Measurements from ENCODE around the gene HIPK3.
"Not testable (repeated sequence)": the region's sequence is repeated elsewhere in the genome, so short reads cannot be mapped to it uniquely, and the experiment has no call there.

HIPK3 gene

GRCh38 chr11:33294797-33295196 is 37.6 kb downstream of the HIPK3 start:
- Histone ChIP-seq H3K9ac (no peak overlapping the region), H3K27ac (no peak overlapping the region), H3K4me1 (ENCODE audit: low read depth, poor library complexity, severe bottlenecking) (peaks cover 51% of the 10 kb centered on the region), H2AFZ (ENCODE audit: low read depth) (no peak overlapping the region), H3K4me2 (no peak overlapping the region), H3K27me3 (ENCODE audit: insufficient read depth, low read depth) (no peaks in the 10 kb centered on the region), H3K79me2 (ENCODE audit: insufficient read depth, low read depth) (peaks cover 66% of the 10 kb centered on the region), H3K36me3 (ENCODE audit: insufficient read depth) (no peaks in the 10 kb centered on the region), H4K20me1 (ENCODE audit: insufficient read depth) (no peaks in the 10 kb centered on the region), H3K4me3 (IDR thresholded peaks at IDR 0.05; ENCODE audit: insufficient read depth, low read depth, low read length) (no peak overlapping the region)
- TF ChIP-seq CTCF (conservative IDR thresholded peaks at IDR 0.05; ENCODE audit: low read depth, low read length) = no peak

DNA sequence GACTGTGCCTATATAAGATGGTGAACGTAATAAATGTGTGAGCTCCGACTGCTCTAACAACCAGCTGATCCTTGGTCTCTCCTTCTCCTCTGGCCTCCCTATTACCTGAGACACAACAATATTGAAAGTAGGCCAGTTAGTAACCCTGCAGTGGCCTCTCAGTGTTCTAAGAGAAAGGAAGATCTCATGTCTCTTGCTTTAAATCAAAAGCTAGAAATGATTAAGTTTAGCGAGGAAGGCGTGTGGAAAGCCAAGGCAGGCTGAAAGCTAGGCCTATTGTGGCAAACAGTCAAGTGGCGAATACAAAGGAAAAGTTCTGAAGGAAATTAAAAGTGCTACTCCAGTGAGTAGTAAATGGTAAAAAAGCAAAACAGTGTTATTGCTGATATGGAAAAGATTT is 39.5 kb downstream of the HIPK3 start:
- no peak for TF ChIP-seq CTCF (conservative IDR thresholded peaks at IDR 0.05; ENCODE audit: low read depth, low read length)
- no peak overlapping the region for H2AFZ ChIP-seq (ENCODE audit: low read depth)
- no peaks in the 10 kb centered on the region for H3K36me3 ChIP-seq (ENCODE audit: insufficient read depth)
- H3K4me1 ChIP-seq (ENCODE audit: low read depth, poor library complexity, severe bottlenecking) = peaks cover 33% of the 10 kb centered on the region
- no peaks in the 10 kb centered on the region for H4K20me1 ChIP-seq (ENCODE audit: insufficient read depth)
- no peak overlapping the region for H3K4me3 ChIP-seq (IDR thresholded peaks at IDR 0.05; ENCODE audit: insufficient read depth, low read depth, low read length)
- H3K27ac ChIP-seq = no peak overlapping the region
- H3K4me2 ChIP-seq = no peak overlapping the region
- H3K27me3 ChIP-seq (ENCODE audit: insufficient read depth, low read depth) = no peaks in the 10 kb centered on the region
- no peak overlapping the region for H3K9ac ChIP-seq
- peaks cover 59% of the 10 kb centered on the region for H3K79me2 ChIP-seq (ENCODE audit: insufficient read depth, low read depth)

DNA sequence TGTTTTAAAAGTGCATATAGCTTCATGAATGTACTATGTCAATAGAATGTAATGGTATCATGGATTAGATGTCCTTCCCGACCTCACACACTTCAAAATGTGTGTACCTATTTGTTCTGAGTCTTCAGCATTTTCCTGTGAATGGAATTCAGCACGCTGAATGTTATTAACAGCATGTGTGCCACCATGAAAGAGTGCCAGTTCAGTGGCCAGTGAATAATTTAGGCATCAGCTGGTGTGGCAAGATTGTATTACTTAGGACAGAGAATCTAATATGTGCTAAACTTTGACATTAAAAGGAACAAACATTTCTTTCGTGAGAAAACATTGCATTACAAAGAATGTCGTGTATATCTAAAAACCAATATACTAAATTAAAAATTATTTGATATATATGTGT is 46.4 kb downstream of the HIPK3 start:
- H3K79me2 ChIP-seq (ENCODE audit: insufficient read depth, low read depth) = peaks cover 38% of the 10 kb centered on the region

GRCh38 chr11:33306821-33307220 is 49.6 kb downstream of the HIPK3 start:
- not testable (repeated sequence) for H4K20me1 ChIP-seq (ENCODE audit: insufficient read depth); H3K36me3 ChIP-seq (ENCODE audit: insufficient read depth); H3K27me3 ChIP-seq (ENCODE audit: insufficient read depth, low read depth); H3K4me2 ChIP-seq; H3K4me3 ChIP-seq (IDR thresholded peaks at IDR 0.05; ENCODE audit: insufficient read depth, low read depth, low read length); H3K9ac ChIP-seq; H2AFZ ChIP-seq (ENCODE audit: low read depth); H3K27ac ChIP-seq
- H3K79me2 ChIP-seq (ENCODE audit: insufficient read depth, low read depth) = peaks cover 40% of the 10 kb centered on the region; the same call in 1 of the 2 replicates
- peaks cover 38% of the 10 kb centered on the region for H3K4me1 ChIP-seq (ENCODE audit: low read depth, poor library complexity, severe bottlenecking)

More for the DNA sequence above, 46.4 kb downstream of the HIPK3 start:
- Histone ChIP-seq H3K4me1 (ENCODE audit: low read depth, poor library complexity, severe bottlenecking) (peaks cover 9% of the 10 kb centered on the region), H3K4me3 (IDR thresholded peaks at IDR 0.05; ENCODE audit: insufficient read depth, low read depth, low read length) (no peak overlapping the region), H3K36me3 (ENCODE audit: insufficient read depth) (no peaks in the 10 kb centered on the region), H2AFZ (ENCODE audit: low read depth) (no peak overlapping the region), H4K20me1 (ENCODE audit: insufficient read depth) (peaks cover 3% of the 10 kb centered on the region; the same call in 1 of the 2 replicates), H3K9ac (no peak overlapping the region), H3K27ac (no peak overlapping the region), H3K27me3 (ENCODE audit: insufficient read depth, low read depth) (no peaks in the 10 kb centered on the region), H3K4me2 (no peak overlapping the region)
- no peak for TF ChIP-seq CTCF (conservative IDR thresholded peaks at IDR 0.05; ENCODE audit: low read depth, low read length)

DNA sequence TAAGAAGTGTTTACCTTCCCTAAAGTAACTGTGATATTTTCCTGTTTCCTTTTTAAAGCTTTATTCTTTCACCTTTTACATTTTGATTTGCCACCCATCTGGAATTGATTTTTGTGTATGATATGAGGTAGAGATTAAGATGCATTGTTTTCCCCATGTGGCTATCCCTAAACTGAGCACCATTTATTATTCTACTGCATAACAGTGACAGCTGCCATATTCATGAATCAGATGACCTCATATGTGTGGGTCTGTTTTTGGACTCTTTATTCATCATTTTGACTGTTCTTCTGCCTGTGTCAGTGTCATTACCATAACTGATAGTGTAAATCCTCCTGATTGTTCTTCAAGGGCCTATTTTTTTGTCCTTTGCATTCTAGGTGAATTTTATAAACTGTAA is 50.8 kb downstream of the HIPK3 start:
- peaks cover 3% of the 10 kb centered on the region; the same call in 1 of the 2 replicates for H4K20me1 ChIP-seq (ENCODE audit: insufficient read depth)
- no peaks in the 10 kb centered on the region for H3K27me3 ChIP-seq (ENCODE audit: insufficient read depth, low read depth)
- no peak for TF ChIP-seq CTCF (conservative IDR thresholded peaks at IDR 0.05; ENCODE audit: low read depth, low read length)
- H3K4me2 ChIP-seq = no peak overlapping the region
- H3K4me1 ChIP-seq (ENCODE audit: low read depth, poor library complexity, severe bottlenecking) = peaks cover 41% of the 10 kb centered on the region
- no peaks in the 10 kb centered on the region for H3K36me3 ChIP-seq (ENCODE audit: insufficient read depth)
- H3K4me3 ChIP-seq (IDR thresholded peaks at IDR 0.05; ENCODE audit: insufficient read depth, low read depth, low read length) = no peak overlapping the region
- H2AFZ ChIP-seq (ENCODE audit: low read depth) = no peak overlapping the region
- H3K79me2 ChIP-seq (ENCODE audit: insufficient read depth, low read depth) = peaks cover 46% of the 10 kb centered on the region; the same call in 1 of the 2 replicates
- H3K9ac ChIP-seq = no peak overlapping the region
- no peak overlapping the region for H3K27ac ChIP-seq
